Stimulated activated CD4-positive, alpha-beta T cell treated with anti-CD3 and anti-CD28 coated beads, Interleukin-2, amount 100 ng/mL, for 24 hours (primary cell): ENCODE results near the gene EMSY.
A peak's percentile ranks its signal among the peaks of the same experiment; 100 is the strongest.
"Not testable (repeated sequence)": the region's sequence is repeated elsewhere in the genome, so short reads cannot be mapped to it uniquely, and the experiment has no call there.

Experiments
- DNase-seq, 2 donors: peaks; one replicate each; pipeline ENCODE4 v3.0.0-alpha.2; 2020

Gene EMSY

GRCh38 chr11:76444384-76445120 is at the start of gene EMSY:
TSS of gene EMSY (plus strand) at chr11:76445018. CDS start at chr11:76446939, 1,921 bp downstream.
- peak; percentile 90 for DNase-seq

- DNase-seq: no peak
These were observed 49.5 kb upstream of the EMSY start for GRCh38 chr11:76395296-76395695.

GRCh38 chr11:76397383-76397782 is 47.4 kb upstream of the EMSY start:
- DNase-seq: no peak

GRCh38 chr11:76400967-76401366 is 43.9 kb upstream of the EMSY start:
- DNase-seq: no peak

GRCh38 chr11:76401484-76401883 is 43.3 kb upstream of the EMSY start:
- not testable (repeated sequence) for DNase-seq

GRCh38 chr11:76406359-76406758 is 38.5 kb upstream of the EMSY start:
- DNase-seq: no peak

- DNase-seq: no peak
These were observed 36.5 kb upstream of the EMSY start for GRCh38 chr11:76408171-76408965.

GRCh38 chr11:76410851-76411357 is 33.9 kb upstream of the EMSY start:
- no peak for DNase-seq

- peak in 1 of 2 donors; percentile 4 for DNase-seq
These were observed 29.7 kb upstream of the EMSY start for GRCh38 chr11:76415073-76415472.

GRCh38 chr11:76419896-76420295 is 24.9 kb upstream of the EMSY start:
- DNase-seq: peak in 1 of 2 donors; percentile 10

- peak in 1 of 2 donors; percentile 13 for DNase-seq
These were observed 20.4 kb upstream of the EMSY start for GRCh38 chr11:76424379-76424778.

GRCh38 chr11:76424891-76425290 is 19.9 kb upstream of the EMSY start:
- DNase-seq: no peak

GRCh38 chr11:76426660-76427059 is 18.2 kb upstream of the EMSY start:
- DNase-seq: no peak

- no peak for DNase-seq
These were observed 8.8 kb upstream of the EMSY start for GRCh38 chr11:76436020-76436419.

- no peak for DNase-seq
These were observed 1.4 kb upstream of the EMSY start for GRCh38 chr11:76443268-76443980.

- no peak for DNase-seq
These were observed 794 bp upstream of the EMSY start for GRCh38 chr11:76444065-76444383.

GRCh38 chr11:76445121-76446084 is 585 bp downstream of the EMSY start:
- DNase-seq: peak; percentile 63 to 73

GRCh38 chr11:76448506-76448905 is 3.7 kb downstream of the EMSY start:
- DNase-seq: no peak

GRCh38 chr11:76453248-76453647 is 8.4 kb downstream of the EMSY start:
- no peak for DNase-seq

- no peak for DNase-seq
These were observed 10.5 kb downstream of the EMSY start for GRCh38 chr11:76455331-76455730.

GRCh38 chr11:76455931-76456330 is 11.1 kb downstream of the EMSY start:
- DNase-seq: no peak

- DNase-seq: no peak
These were observed 11.8 kb downstream of the EMSY start for GRCh38 chr11:76456571-76456970.
